Measurements from ENCODE around the gene NCR1. TPM values are rescaled to one million over a fixed set of nuclear protein-coding genes. Genes with fewer than 3 reads are reported as not detected.
A peak's percentile ranks its signal among the peaks of the same experiment; 100 is the strongest.
"Not testable (repeated sequence)": the region's sequence is repeated elsewhere in the genome, so short reads cannot be mapped to it uniquely, and the experiment has no call there.

The NCR1 gene
- total and polyA plus RNA-seq, 2 experiments from 2014 or later, result not detected

- H3K4me3 ChIP-seq, result no peak within 1 kb of the TSS
- no peak for TF ChIP-seq CTCF (IDR thresholded peaks at IDR 0.05; ENCODE audit: low read depth, low read length)
- no peak within 1 kb of the TSS for H3K27ac ChIP-seq
- H3K36me3 ChIP-seq, result no peaks in the 10 kb centered on the region
- H3K4me1 ChIP-seq (ENCODE audit: low read depth), result no peaks in the 10 kb centered on the region
- H3K9me3 ChIP-seq (ENCODE audit: low read depth), result no peaks in the 10 kb centered on the region
- H3K27me3 ChIP-seq, result no peaks in the 10 kb centered on the region
- DNase-seq (ENCODE audit: low read depth in 1 of 2, low spot score in 1 of 2), result no peak
These were observed 41.4 kb downstream of the NCR1 start, which contains the start of gene NLRP7 for GRCh38 chr19:54947381-54947780. Gene NLRP7, minus strand, starts transcription at chr19:54947530.

GRCh38 chr19:54949412-54949811 lies 43.5 kb downstream of the NCR1 start:
- no peak for DNase-seq (ENCODE audit: low read depth in 1 of 2, low spot score in 1 of 2)
- Histone ChIP-seq H3K27ac (no peak overlapping the region), H3K4me3 (no peak overlapping the region), H3K36me3 (no peaks in the 10 kb centered on the region), H3K9me3 (ENCODE audit: low read depth) (no peaks in the 10 kb centered on the region), H3K27me3 (no peaks in the 10 kb centered on the region), H3K4me1 (ENCODE audit: low read depth) (no peaks in the 10 kb centered on the region)
- no peak for TF ChIP-seq CTCF (IDR thresholded peaks at IDR 0.05; ENCODE audit: low read depth, low read length)

GRCh38 chr19:54950580-54950979 lies 44.6 kb downstream of the NCR1 start:
- not testable (repeated sequence) for H3K9me3 ChIP-seq (ENCODE audit: low read depth); H3K27ac ChIP-seq; H3K4me3 ChIP-seq; H3K27me3 ChIP-seq; DNase-seq (ENCODE audit: low read depth in 1 of 2, low spot score in 1 of 2); H3K4me1 ChIP-seq (ENCODE audit: low read depth); H3K36me3 ChIP-seq

- no peak overlapping the region for H3K27ac ChIP-seq
- no peaks in the 10 kb centered on the region for H3K4me1 ChIP-seq (ENCODE audit: low read depth)
- no peaks in the 10 kb centered on the region for H3K36me3 ChIP-seq
- H3K9me3 ChIP-seq (ENCODE audit: low read depth), result no peaks in the 10 kb centered on the region
- H3K27me3 ChIP-seq, result no peaks in the 10 kb centered on the region
- DNase-seq (ENCODE audit: low read depth in 1 of 2, low spot score in 1 of 2), result peak in 1 of 2 donors; percentile 45
- no peak for TF ChIP-seq CTCF (IDR thresholded peaks at IDR 0.05; ENCODE audit: low read depth, low read length)
- no peak overlapping the region for H3K4me3 ChIP-seq
These were observed 46.8 kb downstream of the NCR1 start for GRCh38 chr19:54952591-54953344.

- H3K36me3 ChIP-seq; H3K9me3 ChIP-seq (ENCODE audit: low read depth); DNase-seq (ENCODE audit: low read depth in 1 of 2, low spot score in 1 of 2); H3K4me1 ChIP-seq (ENCODE audit: low read depth); H3K27ac ChIP-seq; H3K27me3 ChIP-seq; H3K4me3 ChIP-seq: not testable (repeated sequence)
These were observed 47.4 kb downstream of the NCR1 start for GRCh38 chr19:54953345-54953713.

GRCh38 chr19:54955376-54955775 lies 49.4 kb downstream of the NCR1 start:
- no peak for TF ChIP-seq CTCF (IDR thresholded peaks at IDR 0.05; ENCODE audit: low read depth, low read length)
- H3K36me3 ChIP-seq, result no peaks in the 10 kb centered on the region
- H3K9me3 ChIP-seq (ENCODE audit: low read depth), result no peaks in the 10 kb centered on the region
- H3K27me3 ChIP-seq, result no peaks in the 10 kb centered on the region
- DNase-seq (ENCODE audit: low read depth in 1 of 2, low spot score in 1 of 2), result no peak
- H3K27ac ChIP-seq, result no peak overlapping the region
- no peak overlapping the region for H3K4me3 ChIP-seq
- no peaks in the 10 kb centered on the region for H3K4me1 ChIP-seq (ENCODE audit: low read depth)

Measured in cardiac muscle cell (in vitro differentiated cells and primary cell).